Fibroblast of lung (primary cell): ENCODE measurements around the gene SSMEM1.
"Not testable (repeated sequence)": the region's sequence is repeated elsewhere in the genome, so short reads cannot be mapped to it uniquely, and the experiment has no call there.

Source experiments
- EZH2 ChIP-seq: IDR thresholded peaks from 2 replicates; pipeline ENCODE4 v1.5.1; 2012; ENCODE audit warnings: low read length, control low read depth, mild to moderate bottlenecking; ENCODE audit errors: missing control alignments
- TF ChIP-seq, protein P1 (sequence below), 2 donors: IDR thresholded peaks in 1 of 2; conservative IDR thresholded peaks in 1 of 2; 1 replicate in 1 of 2; 2 replicates in 1 of 2; pipeline ENCODE4 v1.5.1; 2011 to 2012; ENCODE audit warnings: low read length in 2 of 2, control low read depth in 1 of 2, inconsistent platforms in 1 of 2, low read depth in 1 of 2, mild to moderate bottlenecking in 1 of 2

DNA sequence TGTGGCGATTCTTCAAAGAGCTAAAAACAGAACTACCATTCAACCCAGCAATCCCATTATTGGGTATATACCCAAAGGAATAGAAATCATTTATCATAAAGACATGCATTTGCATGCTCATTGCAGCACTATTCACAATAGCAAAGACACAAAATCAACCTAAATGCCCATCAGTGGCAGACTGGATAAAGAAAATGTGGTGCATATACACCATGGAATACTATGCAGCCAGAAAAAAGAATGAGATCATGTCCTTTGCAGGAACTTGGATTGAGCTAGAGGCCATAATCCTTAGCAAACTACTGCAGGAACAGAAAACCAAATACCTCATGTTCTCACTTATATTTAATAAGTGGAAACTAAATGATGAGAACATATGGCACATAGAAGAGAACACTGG is 38.8 kb downstream of the SSMEM1 start:
- TF ChIP-seq, protein P1, sequence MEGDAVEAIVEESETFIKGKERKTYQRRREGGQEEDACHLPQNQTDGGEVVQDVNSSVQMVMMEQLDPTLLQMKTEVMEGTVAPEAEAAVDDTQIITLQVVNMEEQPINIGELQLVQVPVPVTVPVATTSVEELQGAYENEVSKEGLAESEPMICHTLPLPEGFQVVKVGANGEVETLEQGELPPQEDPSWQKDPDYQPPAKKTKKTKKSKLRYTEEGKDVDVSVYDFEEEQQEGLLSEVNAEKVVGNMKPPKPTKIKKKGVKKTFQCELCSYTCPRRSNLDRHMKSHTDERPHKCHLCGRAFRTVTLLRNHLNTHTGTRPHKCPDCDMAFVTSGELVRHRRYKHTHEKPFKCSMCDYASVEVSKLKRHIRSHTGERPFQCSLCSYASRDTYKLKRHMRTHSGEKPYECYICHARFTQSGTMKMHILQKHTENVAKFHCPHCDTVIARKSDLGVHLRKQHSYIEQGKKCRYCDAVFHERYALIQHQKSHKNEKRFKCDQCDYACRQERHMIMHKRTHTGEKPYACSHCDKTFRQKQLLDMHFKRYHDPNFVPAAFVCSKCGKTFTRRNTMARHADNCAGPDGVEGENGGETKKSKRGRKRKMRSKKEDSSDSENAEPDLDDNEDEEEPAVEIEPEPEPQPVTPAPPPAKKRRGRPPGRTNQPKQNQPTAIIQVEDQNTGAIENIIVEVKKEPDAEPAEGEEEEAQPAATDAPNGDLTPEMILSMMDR (conservative IDR thresholded peaks at IDR 0.05 in 1 of 2, IDR thresholded peaks at IDR 0.05 in 1 of 2; ENCODE audit: low read depth in 1 of 2, low read length in 2 of 2) = not testable (repeated sequence)
- not testable (repeated sequence) for TF ChIP-seq EZH2
